SW 1271 (cell line): ENCODE results near the gene NFYC.

Source experiments
- DNase-seq, 2 experiments: peaks; one replicate each; lab custom pipeline; 2025; lab: John Stamatoyannopoulos, UW

Gene NFYC

GRCh38 chr1:40783001-40783905, 91.7 kb downstream of the NFYC start, which contains the start of gene KCNQ4:
Gene KCNQ4, plus strand, starts transcription at chr1:40783787. Its CDS starts 307 bp downstream, at chr1:40784094.
- DNase-seq = no peak

- no peak for DNase-seq
Observed at GRCh38 chr1:40784141-40784770, 92.8 kb downstream of the NFYC start.

GRCh38 chr1:40784771-40785151, 93.3 kb downstream of the NFYC start:
- no peak for DNase-seq

- no peak for DNase-seq
Observed at GRCh38 chr1:40785446-40785845, 93.9 kb downstream of the NFYC start.

GRCh38 chr1:40786171-40786994, 94.9 kb downstream of the NFYC start:
- DNase-seq = no peak

GRCh38 chr1:40786995-40787705, 95.6 kb downstream of the NFYC start:
- DNase-seq = no peak

GRCh38 chr1:40787737-40788560, 96.4 kb downstream of the NFYC start:
- DNase-seq = no peak

GRCh38 chr1:40788561-40789341, 97.2 kb downstream of the NFYC start:
- no peak for DNase-seq

GRCh38 chr1:40789342-40789598, 97.8 kb downstream of the NFYC start:
- no peak for DNase-seq

- DNase-seq = no peak
Observed at GRCh38 chr1:40789661-40790430, 98.3 kb downstream of the NFYC start.

- DNase-seq = no peak
Observed at GRCh38 chr1:40792036-40792435, 100.5 kb downstream of the NFYC start.

GRCh38 chr1:40793617-40794016, 102.1 kb downstream of the NFYC start:
- no peak for DNase-seq

GRCh38 chr1:40794048-40794447, 102.5 kb downstream of the NFYC start:
- no peak for DNase-seq

- DNase-seq = no peak
Observed at GRCh38 chr1:40794974-40795715, 103.6 kb downstream of the NFYC start.

- DNase-seq = no peak
Observed at GRCh38 chr1:40795811-40796586, 104.5 kb downstream of the NFYC start.

- no peak for DNase-seq
Observed at GRCh38 chr1:40796939-40797667, 105.6 kb downstream of the NFYC start.

- DNase-seq = no peak
Observed at GRCh38 chr1:40797668-40798010, 106.1 kb downstream of the NFYC start.
